Muscle of arm (tissue), 14 donors: ENCODE results near the gene EGFL6. TPM values are rescaled to one million over a fixed set of nuclear protein-coding genes. Genes with fewer than 3 reads are reported as not detected.
A peak's percentile ranks its signal among the peaks of the same experiment; 100 is the strongest.

Source experiments
- DNase-seq: peaks from one replicate; pipeline ENCODE4 v3.0.0-alpha.2; 2013
- long read RNA-seq, 11 donors: transcript quantifications; one replicate each; lab custom pipeline, GENCODE V29; 2026
- polyA plus RNA-seq, 12 donors: library from polyadenylated mRNA; unstranded; fragments of 120-200 nt; gene quantifications; one replicate each; pipeline ENCODE4 v1.2.1, GENCODE V29; 2013; ENCODE audit not compliant: insufficient read length in 12 of 12

EGFL6 gene, protein sequence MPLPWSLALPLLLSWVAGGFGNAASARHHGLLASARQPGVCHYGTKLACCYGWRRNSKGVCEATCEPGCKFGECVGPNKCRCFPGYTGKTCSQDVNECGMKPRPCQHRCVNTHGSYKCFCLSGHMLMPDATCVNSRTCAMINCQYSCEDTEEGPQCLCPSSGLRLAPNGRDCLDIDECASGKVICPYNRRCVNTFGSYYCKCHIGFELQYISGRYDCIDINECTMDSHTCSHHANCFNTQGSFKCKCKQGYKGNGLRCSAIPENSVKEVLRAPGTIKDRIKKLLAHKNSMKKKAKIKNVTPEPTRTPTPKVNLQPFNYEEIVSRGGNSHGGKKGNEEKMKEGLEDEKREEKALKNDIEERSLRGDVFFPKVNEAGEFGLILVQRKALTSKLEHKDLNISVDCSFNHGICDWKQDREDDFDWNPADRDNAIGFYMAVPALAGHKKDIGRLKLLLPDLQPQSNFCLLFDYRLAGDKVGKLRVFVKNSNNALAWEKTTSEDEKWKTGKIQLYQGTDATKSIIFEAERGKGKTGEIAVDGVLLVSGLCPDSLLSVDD
- 100 to 1,000 TPM in 4 of 12 donors, 10 to 100 TPM in 7, not detected in 1; 59.9 to 149 (median 86.7) TPM for polyA plus RNA-seq
- long read RNA-seq, donor 1, partial matches to known transcripts = 0 of 1 reads
- long read RNA-seq, donor 1, other reads (novel, unspliced or antisense) = 0 of 1 reads
- long read RNA-seq, donor 2, transcript EGFL6-202 (12 exons, 2,385 nt) = minor isoform, 10 of 50 reads
- long read RNA-seq, donor 2, transcript EGFL6-201 (12 exons, 2,398 nt) = major isoform, 18 of 50 reads
- long read RNA-seq, donor 2, partial matches to known transcripts = 22 of 50 reads
- long read RNA-seq, donor 2, other reads (novel, unspliced or antisense) = 0 of 50 reads
- long read RNA-seq, donor 3, partial matches to known transcripts = 15 of 22 reads
- long read RNA-seq, donor 3, other reads (novel, unspliced or antisense) = 0 of 22 reads
- long read RNA-seq, donor 4, transcript EGFL6-201 (12 exons, 2,398 nt) = major isoform, 5 of 24 reads
- long read RNA-seq, donor 4, partial matches to known transcripts = 16 of 24 reads
- long read RNA-seq, donor 4, other reads (novel, unspliced or antisense) = 0 of 24 reads
- long read RNA-seq, donor 5, transcript EGFL6-202 (12 exons, 2,385 nt) = minor isoform, 12 of 103 reads
- long read RNA-seq, donor 5, transcript EGFL6-201 (12 exons, 2,398 nt) = major isoform, 17 of 103 reads
- long read RNA-seq, donor 5, partial matches to known transcripts = 74 of 103 reads
- long read RNA-seq, donor 5, other reads (novel, unspliced or antisense) = 0 of 103 reads
- long read RNA-seq, donor 6, transcript EGFL6-201 (12 exons, 2,398 nt) = major isoform, 7 of 34 reads
- long read RNA-seq, donor 6, partial matches to known transcripts = 23 of 34 reads
- long read RNA-seq, donor 6, other reads (novel, unspliced or antisense) = 0 of 34 reads
- long read RNA-seq, donor 7, transcript EGFL6-202 (12 exons, 2,385 nt) = minor isoform, 6 of 54 reads
- long read RNA-seq, donor 7, transcript EGFL6-201 (12 exons, 2,398 nt) = major isoform, 7 of 54 reads
- long read RNA-seq, donor 7, partial matches to known transcripts = 41 of 54 reads
- long read RNA-seq, donor 7, other reads (novel, unspliced or antisense) = 0 of 54 reads
- long read RNA-seq, donor 8, transcript EGFL6-201 (12 exons, 2,398 nt) = major isoform, 15 of 77 reads
- long read RNA-seq, donor 8, transcript EGFL6-202 (12 exons, 2,385 nt) = minor isoform, 13 of 77 reads
- long read RNA-seq, donor 8, partial matches to known transcripts = 49 of 77 reads
- long read RNA-seq, donor 8, other reads (novel, unspliced or antisense) = 0 of 77 reads
- long read RNA-seq, donor 9, transcript EGFL6-201 (12 exons, 2,398 nt) = major isoform, 12 of 74 reads
- long read RNA-seq, donor 9, transcript EGFL6-202 (12 exons, 2,385 nt) = minor isoform, 8 of 74 reads
- long read RNA-seq, donor 9, partial matches to known transcripts = 54 of 74 reads
- long read RNA-seq, donor 9, other reads (novel, unspliced or antisense) = 0 of 74 reads
- long read RNA-seq, donor 10, transcript EGFL6-201 (12 exons, 2,398 nt) = major isoform, 12 of 63 reads
- long read RNA-seq, donor 10, partial matches to known transcripts = 47 of 63 reads
- long read RNA-seq, donor 10, other reads (novel, unspliced or antisense) = 0 of 63 reads
- long read RNA-seq, donor 11, transcript EGFL6-202 (12 exons, 2,385 nt) = minor isoform, 11 of 91 reads
- long read RNA-seq, donor 11, transcript EGFL6-201 (12 exons, 2,398 nt) = major isoform, 16 of 91 reads
- long read RNA-seq, donor 11, partial matches to known transcripts = 64 of 91 reads
- long read RNA-seq, donor 11, other reads (novel, unspliced or antisense) = 0 of 91 reads

DNA sequence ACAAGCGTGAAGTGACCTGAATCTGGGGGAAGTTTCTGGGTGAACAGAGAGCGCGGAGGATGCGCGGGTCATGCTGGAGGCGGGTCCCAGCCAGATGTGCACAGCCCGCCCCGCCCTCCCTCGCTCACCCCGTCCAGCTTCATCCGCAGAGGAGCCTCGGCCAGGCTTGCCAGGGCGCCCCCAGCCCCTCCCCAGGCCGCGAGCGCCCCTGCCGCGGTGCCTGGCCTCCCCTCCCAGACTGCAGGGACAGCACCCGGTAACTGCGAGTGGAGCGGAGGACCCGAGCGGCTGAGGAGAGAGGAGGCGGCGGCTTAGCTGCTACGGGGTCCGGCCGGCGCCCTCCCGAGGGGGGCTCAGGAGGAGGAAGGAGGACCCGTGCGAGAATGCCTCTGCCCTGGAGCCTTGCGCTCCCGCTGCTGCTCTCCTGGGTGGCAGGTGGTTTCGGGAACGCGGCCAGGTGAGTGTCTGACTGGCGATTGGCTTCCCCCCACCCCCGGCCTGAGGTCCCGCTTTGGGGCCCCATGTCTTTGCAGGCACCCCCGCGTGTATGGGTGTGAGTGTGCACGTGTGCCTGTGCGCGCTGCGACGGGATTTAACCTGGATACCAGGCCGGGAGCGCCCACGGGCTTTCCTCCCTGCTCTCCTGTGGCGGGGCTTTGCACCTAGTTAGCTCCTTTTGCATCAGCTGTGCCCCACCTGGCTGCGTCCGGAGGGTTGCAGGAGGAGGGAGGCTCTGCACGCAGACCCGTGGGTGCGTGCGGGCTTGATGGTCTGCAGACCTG, at the start of gene EGFL6:
TSS of gene EGFL6 (plus strand) at position 123 of the 782 bp plus-strand sequence. CDS start at position 384, 261 bp downstream.
- no peak for DNase-seq

DNA sequence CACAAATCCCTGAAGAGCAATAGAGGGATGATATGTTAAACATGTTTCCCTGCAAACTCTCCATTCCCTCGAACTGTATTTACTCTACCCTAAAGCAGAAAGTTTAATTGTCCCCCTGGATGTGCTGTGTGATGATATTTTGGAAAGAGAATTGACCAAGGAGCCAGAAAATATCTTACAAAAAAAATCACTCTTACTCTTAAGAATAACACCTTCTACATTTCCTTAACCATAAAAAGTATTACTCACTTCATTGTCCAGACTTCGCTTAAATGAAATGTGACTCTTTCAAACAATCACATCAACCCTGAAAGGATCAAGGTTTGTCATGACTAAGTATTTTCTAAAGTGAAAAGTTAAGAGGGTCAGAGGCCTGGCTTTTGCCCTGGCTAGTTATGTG, 49.0 kb upstream of the EGFL6 start:
- DNase-seq = peak; percentile 35

DNA sequence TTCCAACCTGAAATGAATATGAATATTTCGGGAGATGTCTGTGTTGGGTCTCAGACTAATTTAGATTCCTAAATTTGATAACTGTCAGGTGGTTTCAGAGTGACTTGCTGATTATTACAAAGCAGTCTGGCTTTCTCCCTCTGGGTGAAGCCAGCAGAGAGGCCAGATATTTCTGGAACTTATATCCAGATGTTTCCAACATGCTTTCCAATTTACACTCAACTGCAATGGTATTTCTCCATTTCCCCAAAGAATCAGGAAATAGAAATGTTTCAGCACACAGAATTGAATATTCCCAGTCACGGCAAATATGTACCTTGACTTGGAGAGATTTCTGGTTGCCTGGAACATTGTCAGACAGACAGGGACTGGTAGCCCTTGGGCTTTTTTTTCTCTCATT, 48.5 kb upstream of the EGFL6 start:
- DNase-seq = peak; percentile 60

DNA sequence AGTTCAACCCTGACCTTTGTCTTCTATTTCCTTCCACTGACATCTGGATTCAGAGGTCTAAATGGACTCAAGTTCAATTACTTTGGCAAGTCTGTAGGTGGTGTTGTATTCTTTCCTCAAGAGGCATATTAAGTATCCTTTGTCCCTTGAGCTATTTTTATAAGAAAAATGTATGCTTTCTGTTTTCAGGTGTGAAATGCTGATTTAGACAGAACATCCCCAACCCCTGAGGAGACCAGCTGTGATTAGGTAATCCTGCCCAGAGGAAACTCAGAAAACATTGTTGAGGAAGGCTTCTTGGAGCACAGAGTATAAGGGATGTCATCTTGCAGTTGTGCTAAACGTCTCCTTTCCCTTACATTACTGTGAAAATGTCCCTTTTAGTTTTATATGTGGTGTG, 46.6 kb upstream of the EGFL6 start:
- no peak for DNase-seq

DNA sequence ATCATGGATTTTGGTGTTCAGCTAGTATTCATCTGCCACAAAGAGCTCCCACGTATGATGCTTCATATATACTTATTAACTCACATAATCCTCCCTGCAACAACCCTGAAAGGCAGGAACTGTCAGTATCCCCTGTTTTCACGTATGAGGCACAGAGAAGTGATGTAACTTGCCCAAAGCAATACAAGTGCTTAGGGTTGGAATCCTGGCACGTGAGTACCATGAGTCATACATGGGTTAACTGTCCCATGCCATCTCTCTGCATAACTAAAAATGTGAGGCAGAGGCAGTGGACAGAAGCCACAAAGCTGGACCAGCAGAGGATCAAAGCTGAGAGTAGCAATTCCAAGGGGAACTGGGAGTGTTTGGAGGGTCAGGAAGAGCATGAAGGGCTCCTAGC, 35.7 kb upstream of the EGFL6 start:
- DNase-seq = no peak

DNA sequence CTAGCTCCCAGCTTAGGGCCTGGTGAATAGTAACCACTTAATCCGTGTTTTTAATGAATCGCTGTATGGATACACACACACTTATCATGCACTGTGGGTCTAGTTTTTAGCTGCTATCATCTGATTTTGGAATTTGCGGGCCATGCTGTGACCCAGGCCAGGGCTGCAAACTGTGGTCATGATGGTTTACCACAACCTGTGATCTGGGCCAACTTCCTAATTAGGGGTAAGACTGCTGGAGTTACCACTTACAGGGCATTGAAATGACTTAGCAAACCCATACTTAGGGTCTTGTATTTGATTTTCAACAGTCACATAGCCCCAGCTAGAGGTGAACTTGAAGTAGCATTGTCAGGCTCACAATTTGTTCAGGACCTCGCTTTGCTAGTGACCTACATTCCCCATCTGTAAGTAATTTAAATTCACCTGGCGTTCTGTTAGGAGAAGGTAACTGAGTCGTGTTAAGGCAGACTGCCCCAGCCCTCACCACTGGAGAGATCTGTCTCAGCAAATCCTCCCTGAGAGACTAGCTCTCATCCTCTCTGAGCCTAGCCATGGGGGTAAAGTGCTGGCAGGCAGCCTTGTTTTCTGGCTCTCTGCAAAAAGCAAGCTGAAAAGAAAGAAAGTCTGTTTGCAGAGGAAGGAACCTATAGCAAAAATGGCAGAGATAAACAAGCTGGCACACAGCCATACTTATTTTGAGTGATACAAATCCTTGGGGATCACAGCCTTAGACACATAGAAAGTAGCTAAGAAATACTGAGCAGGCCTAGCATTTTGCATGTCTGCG, 33.8 kb upstream of the EGFL6 start:
- DNase-seq = peak; percentile 36

DNA sequence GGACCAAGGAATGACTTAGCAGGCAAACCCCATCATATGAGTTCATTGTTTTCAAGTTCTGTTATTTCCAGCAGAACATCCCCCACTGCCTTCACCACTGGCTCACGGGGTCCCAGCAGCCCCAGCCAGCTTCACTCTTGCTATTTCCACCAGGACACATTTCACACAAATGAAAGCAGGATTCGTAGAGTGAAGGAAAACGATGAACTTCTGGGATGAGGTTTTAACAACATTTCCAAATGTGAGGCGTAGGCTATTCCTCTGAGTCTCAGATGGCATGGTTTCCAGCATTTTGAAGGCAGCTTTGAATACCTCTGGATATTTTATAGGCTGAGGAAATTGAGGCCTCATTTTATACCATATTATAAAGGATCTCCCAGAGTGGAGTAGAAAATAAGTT, 32.9 kb upstream of the EGFL6 start:
- DNase-seq = peak; percentile 63

DNA sequence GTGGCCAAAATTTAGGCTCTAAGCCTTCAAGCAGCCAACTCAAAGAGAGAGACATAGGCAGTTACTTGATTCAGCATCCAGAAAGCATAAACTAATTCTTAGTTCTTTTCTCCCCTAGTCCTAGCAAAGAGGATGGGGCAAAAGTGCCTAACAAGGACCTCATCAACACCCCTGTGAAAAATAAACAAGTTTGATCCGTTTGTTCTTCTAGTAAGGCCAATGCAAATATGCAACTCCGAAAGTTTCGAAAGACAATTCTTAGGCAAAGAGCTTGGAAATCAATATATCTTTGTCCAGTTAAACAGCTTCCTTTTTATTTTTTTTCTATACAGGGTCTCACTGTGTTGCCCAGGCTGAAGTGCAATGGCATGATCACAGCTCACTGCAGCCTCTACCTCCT, 31.0 kb upstream of the EGFL6 start:
- DNase-seq = no peak

DNA sequence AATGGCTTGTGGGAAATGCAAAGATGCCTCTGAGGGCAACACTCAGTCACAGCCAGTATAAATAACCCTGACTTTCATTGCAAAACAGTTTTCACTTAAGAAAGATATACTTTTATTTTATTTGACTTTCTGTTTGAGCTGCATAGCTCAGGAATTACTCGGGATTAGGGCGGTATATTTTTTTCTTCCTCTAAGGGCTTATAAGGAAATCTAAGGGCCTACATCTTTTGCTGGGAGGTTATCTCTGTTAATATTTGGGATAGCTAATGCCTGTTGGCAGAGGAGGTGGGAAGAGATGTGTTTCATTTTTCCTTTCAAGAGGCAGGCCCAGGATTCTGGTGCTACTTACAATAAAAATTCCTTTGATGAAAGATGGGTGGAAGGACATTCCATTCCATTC, 28.8 kb upstream of the EGFL6 start:
- DNase-seq = no peak

DNA sequence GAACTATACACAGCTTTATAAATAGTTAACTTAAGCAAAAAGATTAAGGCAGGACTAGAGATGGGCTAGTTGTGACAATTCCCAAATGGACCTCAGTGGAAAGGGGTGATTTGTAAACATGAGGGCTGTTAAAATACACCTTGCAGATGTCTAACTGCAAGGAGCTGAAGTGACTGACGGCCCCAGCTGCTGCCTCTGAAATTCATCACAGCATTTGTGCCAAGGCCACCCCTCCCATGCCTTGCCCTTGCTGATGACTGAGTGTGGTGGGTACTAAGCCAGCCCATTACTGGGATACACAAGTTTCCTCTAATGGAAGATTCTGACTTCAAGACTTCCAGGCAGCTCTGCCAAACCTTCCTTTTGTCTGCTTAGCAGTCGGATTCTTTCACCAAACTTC, 23.7 kb upstream of the EGFL6 start:
- no peak for DNase-seq

DNA sequence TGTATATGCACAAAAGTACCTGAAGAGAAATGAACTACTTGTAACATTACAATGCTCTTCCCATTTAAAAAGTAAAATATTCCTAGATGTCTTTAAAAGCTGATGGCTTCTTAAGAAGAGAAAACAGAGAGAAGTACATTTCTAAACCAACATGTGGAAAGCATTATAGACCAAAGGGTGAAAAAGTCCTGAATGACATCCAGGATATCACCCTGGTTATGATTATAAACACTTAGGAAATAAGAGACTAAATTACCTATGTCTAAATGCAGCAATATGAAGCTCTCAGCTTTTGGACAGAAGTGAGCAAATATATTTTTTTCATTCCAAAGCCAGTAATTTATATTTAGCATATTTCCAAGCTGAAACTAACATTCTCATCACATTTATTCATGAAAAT, 21.7 kb upstream of the EGFL6 start:
- no peak for DNase-seq

DNA sequence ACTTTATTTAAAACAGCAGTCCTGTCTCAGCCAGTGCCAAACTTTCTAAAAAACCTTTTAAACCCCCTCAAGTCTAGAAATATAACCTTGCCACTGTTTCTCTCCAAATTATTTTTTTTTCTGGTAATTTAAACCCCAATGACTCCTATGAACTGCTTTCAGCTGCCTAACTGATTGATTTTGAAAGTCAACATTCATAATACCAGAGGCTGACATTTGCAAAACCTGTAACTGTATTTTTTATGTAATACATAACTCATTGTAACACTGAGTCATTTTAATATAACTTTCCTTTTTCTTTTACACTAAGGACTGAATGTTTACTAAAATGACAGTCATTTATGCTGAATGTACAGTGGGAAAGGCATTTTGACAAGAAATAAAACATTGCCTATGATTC, 19.1 kb upstream of the EGFL6 start:
- DNase-seq = no peak

DNA sequence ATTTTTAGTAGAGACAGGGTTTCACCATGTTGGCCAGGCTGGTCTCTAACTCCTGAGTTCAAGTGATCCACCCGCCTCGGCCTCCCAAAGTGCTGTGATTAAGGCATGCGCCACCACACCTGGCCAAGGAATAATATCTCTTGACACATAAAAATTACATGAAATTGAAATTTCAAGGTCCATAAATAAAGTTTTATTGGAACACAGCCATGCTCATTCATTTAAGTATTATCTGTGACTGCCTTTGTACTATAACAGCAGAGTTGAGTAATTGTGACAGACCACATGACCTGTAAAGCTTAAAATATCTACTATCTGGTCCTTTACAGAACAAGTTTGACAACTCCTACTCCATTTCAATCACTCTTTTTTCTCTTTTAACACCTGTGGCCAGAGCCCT, 17.8 kb upstream of the EGFL6 start:
- no peak for DNase-seq

DNA sequence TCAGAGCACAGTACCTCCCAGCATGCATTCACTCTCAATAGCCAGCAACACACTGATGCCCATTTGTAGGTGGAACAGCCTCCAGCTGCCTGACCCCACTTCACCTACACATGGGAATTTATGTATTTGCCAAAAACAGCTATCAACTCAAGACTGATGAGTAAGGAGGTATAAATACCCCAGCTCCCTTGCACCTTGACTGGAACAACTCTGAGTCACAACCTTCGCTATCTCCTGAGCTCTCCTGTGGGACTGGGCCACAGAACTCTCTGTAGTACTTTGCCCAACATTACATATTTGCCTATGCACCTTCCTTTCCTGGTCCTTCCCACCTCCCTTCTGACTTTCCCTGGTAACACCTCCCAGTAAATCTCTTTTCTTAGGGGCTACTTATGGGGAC, 16.5 kb upstream of the EGFL6 start:
- DNase-seq = no peak

DNA sequence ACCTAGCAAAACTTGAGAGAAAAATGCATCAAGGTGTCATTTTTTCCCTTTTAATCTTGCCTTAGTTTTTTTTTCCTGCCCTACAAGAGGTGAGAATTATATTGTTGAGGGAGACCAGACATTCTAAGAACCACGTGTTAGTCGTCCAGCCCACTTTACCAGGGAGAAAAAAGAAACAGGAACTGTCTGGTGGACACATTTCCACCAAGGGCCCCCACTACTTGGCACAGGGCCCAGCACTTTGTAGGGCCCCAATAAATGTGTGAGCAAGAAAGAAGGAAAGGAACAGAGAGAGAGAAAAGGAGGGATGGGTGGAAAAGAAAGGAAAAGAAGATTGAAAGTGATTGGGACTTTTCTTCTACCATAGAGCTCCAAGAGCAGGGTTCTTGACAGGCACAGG, 3.9 kb upstream of the EGFL6 start:
- no peak for DNase-seq

DNA sequence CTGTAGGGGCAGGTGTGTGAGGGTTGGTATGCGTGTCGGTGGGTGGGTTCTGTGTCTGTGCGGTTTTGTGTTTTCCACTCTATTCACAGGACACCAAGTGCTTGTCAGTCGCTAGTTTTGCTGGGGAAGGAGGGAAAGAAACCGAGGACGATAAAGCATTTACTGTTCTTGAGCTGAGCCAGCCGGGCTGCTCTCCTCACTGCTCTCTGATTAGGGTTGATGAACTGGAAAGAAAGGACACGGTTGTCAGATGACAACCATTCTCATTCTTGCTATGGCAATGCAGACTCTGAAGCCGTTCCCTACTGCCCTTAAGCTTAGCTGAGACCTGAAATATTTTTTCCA, 832 bp downstream of the EGFL6 start:
- DNase-seq = no peak

DNA sequence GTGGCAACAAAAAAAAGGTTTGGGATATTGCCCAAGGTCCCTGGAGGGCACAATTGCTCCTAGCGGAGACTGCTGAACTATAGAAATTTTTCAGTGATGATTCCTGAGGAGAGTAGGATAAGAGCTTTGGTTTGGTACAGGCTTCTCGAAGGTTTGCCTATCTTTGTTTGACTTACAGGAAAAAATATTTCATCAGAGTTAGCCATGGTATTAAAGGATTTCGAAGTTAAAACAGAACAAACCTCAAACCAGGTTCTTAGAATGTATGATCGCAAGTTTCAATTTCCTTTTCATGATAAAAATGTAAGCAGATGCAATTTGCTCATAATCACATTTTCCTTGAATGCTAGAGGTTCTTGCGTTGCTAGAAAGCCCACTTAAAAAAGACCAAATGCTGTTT, 1.7 kb downstream of the EGFL6 start:
- DNase-seq = no peak

DNA sequence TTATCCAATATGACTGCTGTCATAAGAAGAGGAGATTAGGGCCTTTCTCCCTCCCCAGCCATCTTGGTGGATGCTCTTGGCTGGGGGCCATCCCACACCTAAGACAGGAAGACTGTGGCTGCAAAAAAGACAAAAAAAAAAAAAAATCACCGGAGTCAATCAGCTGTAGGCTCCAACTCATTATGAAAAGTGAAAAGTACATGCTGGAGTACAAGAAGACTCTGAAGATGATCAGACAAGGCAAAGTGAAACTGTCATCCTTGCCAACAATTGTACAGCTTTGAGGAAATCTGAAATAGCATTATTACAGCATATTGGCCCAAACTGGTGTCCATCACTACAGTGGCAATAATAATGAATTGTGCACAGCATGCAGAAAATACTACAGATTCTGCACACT, 5.2 kb downstream of the EGFL6 start:
- DNase-seq = no peak
